ENCODE data around the gene RAPH1. TPM values are rescaled to one million over a fixed set of nuclear protein-coding genes. Genes with fewer than 3 reads are reported as not detected.
"Not testable (repeated sequence)": the region's sequence is repeated elsewhere in the genome, so short reads cannot be mapped to it uniquely, and the experiment has no call there.

The RAPH1 gene
- total RNA-seq, 1 donor from 2014 or later = 18.3 TPM

- no peak for DNase-seq (ENCODE audit: low spot score)
Observed at GRCh38 chr2:203431391-203432185, 103.5 kb downstream of the RAPH1 start.

GRCh38 chr2:203429643-203430042, 105.5 kb downstream of the RAPH1 start:
- not testable (repeated sequence) for DNase-seq (ENCODE audit: low spot score)

GRCh38 chr2:203427061-203427460, 108.0 kb downstream of the RAPH1 start:
- DNase-seq (ENCODE audit: low spot score) = no peak

GRCh38 chr2:203418271-203418670, 116.8 kb downstream of the RAPH1 start:
- DNase-seq (ENCODE audit: low spot score) = no peak

GRCh38 chr2:203413796-203414195, 121.3 kb downstream of the RAPH1 start:
- DNase-seq (ENCODE audit: low spot score) = no peak

GRCh38 chr2:203412546-203413331, 122.4 kb downstream of the RAPH1 start:
- no peak for DNase-seq (ENCODE audit: low spot score)

- no peak for DNase-seq (ENCODE audit: low spot score)
Observed at GRCh38 chr2:203407496-203407895, 127.6 kb downstream of the RAPH1 start.

- DNase-seq (ENCODE audit: low spot score) = no peak
Observed at GRCh38 chr2:203404996-203405395, 130.1 kb downstream of the RAPH1 start.

- DNase-seq (ENCODE audit: low spot score) = no peak
Observed at GRCh38 chr2:203400805-203401585, 134.1 kb downstream of the RAPH1 start.

GRCh38 chr2:203399031-203399430, 136.1 kb downstream of the RAPH1 start:
- DNase-seq (ENCODE audit: low spot score) = no peak

GRCh38 chr2:203396667-203397066, 138.4 kb downstream of the RAPH1 start:
- DNase-seq (ENCODE audit: low spot score) = no peak

- no peak for DNase-seq (ENCODE audit: low spot score)
Observed at GRCh38 chr2:203395858-203396257, 139.2 kb downstream of the RAPH1 start.

- peak; percentile 45 for DNase-seq (ENCODE audit: low spot score)
Observed at GRCh38 chr2:203394519-203395227, 140.4 kb downstream of the RAPH1 start.

GRCh38 chr2:203388153-203388552, 146.9 kb downstream of the RAPH1 start:
- DNase-seq (ENCODE audit: low spot score) = not testable (repeated sequence)

- no peak for DNase-seq (ENCODE audit: low spot score)
Observed at GRCh38 chr2:203383038-203383437, 152.1 kb downstream of the RAPH1 start.

GRCh38 chr2:203379156-203379555, 155.9 kb downstream of the RAPH1 start:
- DNase-seq (ENCODE audit: low spot score) = no peak

- DNase-seq (ENCODE audit: low spot score) = no peak
Observed at GRCh38 chr2:203376173-203376572, 158.9 kb downstream of the RAPH1 start.

GRCh38 chr2:203372706-203373105, 162.4 kb downstream of the RAPH1 start:
- not testable (repeated sequence) for DNase-seq (ENCODE audit: low spot score)

GRCh38 chr2:203366639-203367466, 168.2 kb downstream of the RAPH1 start:
- DNase-seq (ENCODE audit: low spot score) = no peak

- peak; percentile 8 for DNase-seq (ENCODE audit: low spot score)
Observed at GRCh38 chr2:203361922-203362321, 173.2 kb downstream of the RAPH1 start.
